Measurements from ENCODE around the gene OR6T1.

OR6T1 gene

GRCh38 chr11:123943738-123944137 is at the start of gene OR6T1:
OR6T1 (minus strand) TSS chr11:123943838; CDS start chr11:123943838, 0 bp downstream.
- no peak for DNase-seq

- no peak for DNase-seq
Observed at GRCh38 chr11:123979311-123979710, 35.7 kb upstream of the OR6T1 start.

DNA sequence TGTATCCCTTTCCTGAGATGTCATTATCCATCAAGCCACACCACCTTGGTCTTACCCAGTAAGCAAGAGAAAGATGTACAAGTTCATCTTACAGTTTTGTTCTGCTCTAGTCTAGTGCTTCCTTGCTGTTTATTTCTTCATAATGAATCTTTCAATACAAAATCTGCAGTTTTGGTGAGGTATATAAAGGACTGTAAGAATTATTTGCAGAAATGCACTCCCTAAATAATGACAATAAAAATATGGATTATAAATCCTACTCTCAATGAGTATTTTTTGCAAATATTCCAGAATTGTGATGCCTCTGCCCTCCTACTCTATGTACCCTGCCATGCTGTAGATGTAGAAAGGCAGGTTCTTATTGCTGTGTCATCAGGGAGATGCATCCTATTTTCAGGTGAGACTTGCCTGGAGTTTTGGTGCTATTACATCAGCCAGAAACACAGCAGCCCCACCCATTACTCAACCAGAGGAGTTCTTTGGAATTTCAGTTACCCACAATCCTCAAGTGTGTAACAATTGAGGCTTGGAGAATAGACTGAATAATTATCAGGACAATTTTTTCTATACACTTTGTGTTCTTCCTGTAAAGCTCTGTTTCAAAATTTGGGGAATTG is 34.2 kb upstream of the OR6T1 start, which contains the start of gene OR10S1:
OR10S1 (minus strand) TSS at position 51 of the 617 bp plus-strand sequence. CDS start 117 bp downstream, outside the sequence.
- DNase-seq: no peak

- DNase-seq: no peak
Observed at GRCh38 chr11:123976770-123977560, 33.3 kb upstream of the OR6T1 start.

GRCh38 chr11:123973816-123974215 is 30.2 kb upstream of the OR6T1 start:
- no peak for DNase-seq

- no peak for DNase-seq
Observed at GRCh38 chr11:123956752-123957151, 13.1 kb upstream of the OR6T1 start.

- DNase-seq: no peak
Observed at GRCh38 chr11:123945132-123945531, 1.5 kb upstream of the OR6T1 start.

DNA sequence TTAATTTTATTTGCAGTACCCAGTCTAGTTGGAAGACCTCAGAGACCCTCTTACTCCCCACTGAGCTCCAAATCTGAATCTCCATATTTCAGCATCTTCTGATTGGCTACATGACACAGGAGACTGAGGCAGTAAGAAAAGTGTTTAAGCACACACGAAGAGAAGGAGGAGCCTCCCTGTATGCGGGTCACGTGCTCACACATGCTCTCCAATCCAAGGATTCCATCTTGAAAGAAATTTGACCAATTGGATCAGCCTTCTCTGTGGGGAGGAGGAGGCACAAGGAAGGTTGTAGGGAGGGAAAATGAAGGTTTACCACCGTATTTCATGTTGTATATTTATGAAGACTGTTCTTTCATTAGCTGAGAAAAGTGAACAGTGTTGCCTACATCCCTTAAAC is 1.2 kb downstream of the OR6T1 start:
- DNase-seq: no peak

GRCh38 chr11:123939317-123939716 is 4.3 kb downstream of the OR6T1 start, which contains the start of gene OR4D5:
OR4D5 (plus strand) TSS chr11:123939617; CDS start chr11:123939617, 0 bp downstream.
- no peak for DNase-seq

GRCh38 chr11:123924027-123924426 is 19.6 kb downstream of the OR6T1 start:
- no peak for DNase-seq

DNA sequence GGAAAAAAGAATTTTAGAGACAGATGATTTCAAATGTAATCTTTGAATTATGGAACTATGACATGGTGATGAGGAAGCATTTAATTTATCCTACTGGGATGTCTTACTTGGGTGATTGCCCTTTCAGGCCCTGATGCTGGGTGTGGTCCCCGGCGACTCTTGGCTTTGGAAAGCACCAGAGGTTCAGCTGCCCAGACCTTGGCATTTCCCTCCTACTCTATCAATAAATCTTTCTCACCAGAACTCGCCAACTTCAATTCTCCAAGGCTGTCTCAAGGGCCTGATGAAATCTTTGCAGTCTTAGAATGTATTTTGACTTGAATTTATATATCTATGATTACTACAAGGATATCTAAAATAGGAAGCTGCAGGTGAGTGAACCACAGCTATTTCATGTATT is 22.7 kb downstream of the OR6T1 start:
- DNase-seq: no peak

DNA sequence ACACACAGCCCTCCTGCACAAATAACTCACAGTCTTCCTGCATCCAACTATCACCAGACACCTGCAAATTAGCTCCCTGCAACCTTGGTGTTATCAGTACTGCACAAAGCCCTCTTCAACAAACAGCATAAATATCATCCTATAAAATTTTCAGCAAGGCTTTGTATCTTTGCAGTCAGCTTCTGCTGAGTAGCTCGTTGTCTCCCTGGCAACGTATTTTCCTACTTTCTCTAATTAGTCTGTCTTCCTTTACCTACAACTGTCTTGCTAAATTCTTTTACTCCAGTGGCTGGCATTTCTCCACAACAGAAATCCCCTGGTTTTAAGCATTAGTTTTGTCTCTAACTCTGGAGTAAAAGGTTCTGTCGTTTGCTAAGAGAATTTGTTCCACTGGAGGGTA is 37.8 kb downstream of the OR6T1 start:
- DNase-seq: no peak

DNA sequence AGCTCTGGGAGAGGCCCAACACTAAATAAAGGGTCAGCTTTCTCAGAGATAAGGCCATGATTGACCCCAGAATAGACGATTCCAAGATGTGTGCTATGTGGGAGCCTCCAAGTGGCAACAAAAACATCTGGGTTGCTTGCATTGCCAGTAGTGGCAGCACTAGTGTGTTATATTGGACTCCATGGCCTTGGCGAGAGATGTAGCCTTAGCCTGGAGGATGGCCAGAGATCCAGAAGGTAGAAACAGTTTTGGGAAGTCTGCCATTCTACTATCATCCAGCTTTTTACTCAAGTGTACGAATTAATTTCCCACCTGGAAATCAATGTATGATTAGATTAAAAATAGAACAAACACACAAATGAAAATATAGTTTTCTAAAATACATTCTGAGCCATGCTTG is 38.7 kb downstream of the OR6T1 start:
- DNase-seq: no peak

DNA sequence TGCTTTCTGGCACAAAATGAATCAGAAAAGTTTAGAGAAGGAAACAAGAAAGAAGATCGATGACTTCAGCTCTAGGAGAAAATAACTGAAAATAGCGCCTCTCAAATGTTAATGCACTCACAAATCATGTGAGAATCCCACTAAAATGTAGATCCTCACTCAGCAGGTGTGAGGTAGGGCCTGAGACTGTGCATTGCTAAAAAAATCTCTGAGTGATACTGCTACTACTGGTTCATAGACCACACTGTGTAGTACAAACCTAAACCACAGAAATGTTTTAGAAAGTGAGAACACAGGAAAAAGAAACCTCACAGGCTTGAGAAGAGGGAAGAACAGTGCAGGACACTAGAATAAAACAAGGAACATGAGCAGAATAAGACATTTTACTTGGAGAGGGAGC is 39.7 kb downstream of the OR6T1 start:
- no peak for DNase-seq

DNA sequence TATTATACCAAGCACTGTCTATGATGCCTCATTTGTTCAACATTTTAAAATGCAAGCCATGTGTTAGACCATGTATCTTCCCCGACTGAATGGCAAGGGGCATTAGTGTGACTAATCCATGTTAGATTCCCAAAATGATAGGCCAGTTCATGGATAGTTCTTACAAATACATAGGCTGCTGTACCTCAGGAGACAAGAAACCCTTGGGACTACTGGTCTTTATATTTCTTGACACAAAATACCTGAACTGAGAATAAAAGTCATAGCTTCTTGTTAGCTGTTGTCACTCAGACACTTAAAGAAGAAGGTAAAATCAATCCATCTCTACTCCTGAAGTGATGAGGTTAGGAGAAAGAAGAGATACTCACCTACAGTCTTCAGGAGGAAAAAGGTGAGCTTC is 41.8 kb downstream of the OR6T1 start, which contains the start of gene OR8D4:
OR8D4 (plus strand) TSS at position 301 of the 400 bp plus-strand sequence. CDS start 4,265 bp downstream, outside the sequence.
- DNase-seq: no peak

- no peak for DNase-seq
Observed at GRCh38 chr11:123899792-123900191, 43.8 kb downstream of the OR6T1 start.

Measured in stimulated activated CD4-positive, alpha-beta T cell treated with anti-CD3 and anti-CD28 coated beads, Interleukin-4, amount 100 ng/mL, for 4 hours (primary cell).